GM12872 (cell line): Measurements from ENCODE around the gene CEP20.

Experiments used
- TF ChIP-seq, protein P1 (sequence below): IDR thresholded peaks from 3 replicates; pipeline ENCODE4 v1.5.1; 2011; ENCODE audit warnings: low read depth, mild to moderate bottlenecking, low read length, moderate library complexity; ENCODE audit not compliant: insufficient read depth

The CEP20 gene

DNA sequence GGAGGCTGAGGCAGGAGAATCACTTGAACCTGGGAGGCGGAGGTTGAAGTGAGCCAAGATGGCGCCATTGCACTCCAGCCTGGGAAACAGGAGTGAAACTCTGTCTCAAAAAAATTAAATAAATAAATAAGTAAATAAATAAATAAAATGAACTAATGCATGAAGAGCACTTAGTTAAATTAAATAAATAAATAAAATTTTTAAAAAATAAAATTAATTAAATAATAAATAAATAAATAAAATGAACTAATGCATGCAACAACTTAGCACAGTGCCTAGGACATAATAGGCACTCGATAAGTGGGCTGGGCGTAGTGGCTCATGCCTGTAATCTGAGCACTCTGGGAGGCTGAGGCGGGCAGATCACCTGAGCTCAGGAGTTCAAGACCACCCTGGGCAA, 15.6 kb upstream of the CEP20 start:
- TF ChIP-seq, protein P1, sequence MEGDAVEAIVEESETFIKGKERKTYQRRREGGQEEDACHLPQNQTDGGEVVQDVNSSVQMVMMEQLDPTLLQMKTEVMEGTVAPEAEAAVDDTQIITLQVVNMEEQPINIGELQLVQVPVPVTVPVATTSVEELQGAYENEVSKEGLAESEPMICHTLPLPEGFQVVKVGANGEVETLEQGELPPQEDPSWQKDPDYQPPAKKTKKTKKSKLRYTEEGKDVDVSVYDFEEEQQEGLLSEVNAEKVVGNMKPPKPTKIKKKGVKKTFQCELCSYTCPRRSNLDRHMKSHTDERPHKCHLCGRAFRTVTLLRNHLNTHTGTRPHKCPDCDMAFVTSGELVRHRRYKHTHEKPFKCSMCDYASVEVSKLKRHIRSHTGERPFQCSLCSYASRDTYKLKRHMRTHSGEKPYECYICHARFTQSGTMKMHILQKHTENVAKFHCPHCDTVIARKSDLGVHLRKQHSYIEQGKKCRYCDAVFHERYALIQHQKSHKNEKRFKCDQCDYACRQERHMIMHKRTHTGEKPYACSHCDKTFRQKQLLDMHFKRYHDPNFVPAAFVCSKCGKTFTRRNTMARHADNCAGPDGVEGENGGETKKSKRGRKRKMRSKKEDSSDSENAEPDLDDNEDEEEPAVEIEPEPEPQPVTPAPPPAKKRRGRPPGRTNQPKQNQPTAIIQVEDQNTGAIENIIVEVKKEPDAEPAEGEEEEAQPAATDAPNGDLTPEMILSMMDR = no peak

DNA sequence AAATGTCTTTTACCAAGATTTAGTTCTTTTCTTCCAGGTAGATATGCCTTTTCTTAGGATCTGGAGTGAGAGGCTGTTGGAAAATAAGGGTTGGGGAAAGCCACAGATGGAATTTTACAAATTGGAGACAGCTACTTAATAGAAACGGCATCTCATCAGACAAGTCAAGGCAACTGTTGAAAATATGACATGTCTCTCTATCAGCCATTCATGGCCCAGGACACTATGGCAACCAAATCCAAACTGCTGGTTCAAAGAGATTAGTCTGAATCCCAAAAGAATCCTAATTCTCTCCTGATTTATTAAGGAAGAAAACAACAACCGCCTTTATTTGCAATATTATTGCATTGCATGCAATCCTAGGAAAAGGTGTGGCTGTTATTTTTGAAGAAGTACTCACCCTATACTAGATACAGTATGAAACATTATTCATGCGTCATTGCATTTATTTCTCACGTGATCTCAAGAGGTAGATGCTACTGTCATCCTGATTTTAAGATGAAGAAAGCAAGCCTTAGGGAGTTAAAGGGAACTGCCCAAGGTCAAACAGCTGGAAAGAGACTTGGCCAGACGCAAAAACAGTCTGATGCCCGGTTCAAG, 12.6 kb upstream of the CEP20 start:
- TF ChIP-seq, protein P1 = no peak

DNA sequence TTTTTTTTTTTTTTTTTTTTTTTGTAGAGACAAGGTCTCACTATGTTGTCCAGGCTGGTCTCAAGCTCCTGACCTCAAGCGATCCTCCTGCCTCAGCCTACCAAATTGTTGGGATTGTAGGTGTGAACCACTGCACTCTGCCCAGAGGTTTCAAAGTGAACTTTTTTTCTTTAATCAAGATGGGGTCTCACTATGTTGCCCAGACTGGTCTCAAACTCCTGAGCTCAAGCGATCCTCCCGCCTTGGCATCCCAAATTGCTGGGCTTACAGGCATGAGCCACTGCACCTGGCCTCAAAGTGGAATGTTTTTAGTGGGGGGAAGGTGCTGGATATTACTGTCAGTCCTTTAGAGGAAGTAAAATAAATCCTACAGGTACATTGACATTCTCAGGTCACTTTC, 12.0 kb upstream of the CEP20 start:
- TF ChIP-seq, protein P1 = no peak

DNA sequence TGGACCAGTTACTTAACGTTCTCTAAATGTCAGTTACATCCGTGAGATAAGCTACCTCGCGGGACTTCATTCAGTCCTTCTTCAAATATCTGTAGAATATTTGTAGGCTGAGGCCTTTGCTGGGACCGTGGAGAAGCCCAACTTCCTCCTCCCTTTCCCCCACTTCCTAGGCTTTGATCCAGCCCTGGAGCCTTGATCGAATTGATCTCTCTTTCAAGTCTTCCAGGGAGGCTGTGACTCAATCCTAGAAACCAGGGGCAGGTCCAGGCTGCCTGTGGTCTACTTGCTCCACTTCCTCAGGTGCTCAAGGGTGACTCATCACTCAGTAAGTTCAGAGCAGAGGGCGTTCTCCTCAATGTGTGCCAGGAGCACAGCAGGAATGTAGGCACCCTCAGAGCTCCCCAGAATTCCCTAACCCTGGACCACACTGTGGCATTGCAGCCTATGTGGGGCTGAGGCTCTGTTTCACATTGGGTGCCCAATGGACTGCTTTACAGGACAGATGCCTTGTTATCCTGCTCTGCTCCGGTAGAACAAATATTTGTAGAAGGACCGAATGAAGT, 11.2 kb upstream of the CEP20 start:
- TF ChIP-seq, protein P1 = no peak

DNA sequence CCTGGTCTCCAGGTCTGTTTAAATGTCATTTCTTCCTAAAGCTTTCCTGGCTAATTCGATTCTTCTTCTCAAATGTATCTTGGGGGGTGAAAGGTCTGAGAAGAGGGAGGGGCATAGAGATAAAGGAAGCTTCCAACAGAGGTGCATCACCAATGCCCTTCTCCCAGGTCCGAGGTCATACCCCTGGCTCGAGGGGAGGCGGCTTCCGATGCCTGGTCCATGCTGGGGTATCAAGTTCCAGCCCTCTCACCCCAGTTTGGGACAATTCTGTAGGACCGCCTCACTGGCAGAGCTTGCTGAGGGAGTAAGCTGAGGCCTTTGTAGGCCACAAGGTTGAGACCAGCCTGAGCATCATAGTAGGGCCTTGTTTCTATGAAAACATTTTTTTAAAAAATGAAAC, 10.3 kb upstream of the CEP20 start:
- TF ChIP-seq, protein P1 = no peak

DNA sequence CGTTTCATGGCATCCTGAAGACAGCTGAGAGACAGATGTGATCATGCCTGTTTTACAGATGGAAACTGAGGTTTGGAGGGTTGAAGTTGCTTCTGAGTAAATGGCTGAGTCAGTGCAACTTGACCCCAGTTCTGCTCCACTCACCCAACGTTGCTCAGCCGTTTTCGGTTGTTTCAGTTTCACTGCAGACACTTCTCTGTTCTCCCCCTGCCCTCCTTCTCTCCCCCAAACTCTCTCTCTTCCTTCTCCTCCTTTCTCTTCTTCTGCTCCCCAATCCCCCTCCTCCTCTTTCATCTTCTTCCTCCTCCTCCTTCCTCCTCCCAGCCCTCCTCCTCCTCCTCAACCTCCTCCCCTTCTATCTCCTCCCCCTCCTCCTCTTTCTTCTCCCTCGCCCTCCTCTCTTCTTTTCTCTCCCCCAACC, 9.4 kb upstream of the CEP20 start:
- TF ChIP-seq, protein P1 = no peak

DNA sequence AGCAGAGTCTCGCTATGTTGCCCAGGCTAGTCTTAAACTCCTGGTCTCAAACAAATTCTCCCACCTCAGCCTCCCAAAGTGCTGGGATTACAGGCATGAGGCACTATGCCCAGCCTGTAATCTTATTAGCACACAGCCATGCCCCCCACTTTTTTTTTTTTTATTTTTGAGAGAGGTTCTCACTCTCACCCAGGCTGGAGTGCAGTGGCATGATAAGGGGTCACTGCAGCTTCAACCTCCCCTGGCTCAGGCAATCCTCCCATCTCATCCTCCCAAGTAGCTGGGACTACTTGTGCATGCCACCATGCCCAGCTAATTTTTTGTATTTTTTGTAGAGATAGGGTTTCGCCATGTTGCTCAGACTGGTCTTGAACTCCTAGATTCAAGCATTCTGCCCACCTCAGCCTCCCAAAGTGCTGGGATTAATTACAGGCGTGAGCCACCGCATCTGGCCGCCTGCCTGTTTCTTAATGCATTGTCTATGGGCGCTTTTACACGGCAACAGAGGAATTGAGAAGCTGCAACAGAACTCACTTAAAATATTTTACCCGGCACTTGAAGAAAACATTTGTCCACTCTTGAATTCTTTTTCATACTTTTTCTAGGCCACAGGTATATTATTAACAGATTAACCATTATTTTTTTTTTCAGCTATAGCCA, 8.8 kb upstream of the CEP20 start:
- TF ChIP-seq, protein P1 = no peak
